K562 (cell line): ENCODE measurements around the gene LIN28B. TPM values are rescaled to one million over a fixed set of nuclear protein-coding genes. Genes with fewer than 3 reads are reported as not detected.

Experiments used
- ARID2 ChIP-seq: fragments of 450-650 bp; IDR thresholded peaks from 2 replicates; pipeline ENCODE4 v1.6.1; 2017; ENCODE audit warnings: antibody characterized with exemption, mild to moderate bottlenecking
- ARID3A ChIP-seq: IDR thresholded peaks from 2 replicates; pipeline ENCODE4 v1.6.1; 2012; ENCODE audit warnings: low read depth, low read length, improper control_type of control experiment, borderline replicate concordance
- CREM ChIP-seq: IDR thresholded peaks from 2 replicates; pipeline ENCODE4 v1.6.1; 2014; ENCODE audit warnings: antibody characterized with exemption, low read depth
- CUX1 ChIP-seq: fragments of 200-800 bp; sonication (Bioruptor generic); IDR thresholded peaks from 2 replicates; pipeline ENCODE4 v1.6.1; 2016; ENCODE audit warnings: missing genetic modification characterization, missing compliant biosample characterization
- DACH1 ChIP-seq: fragments of 450-650 bp; IDR thresholded peaks from 2 replicates; pipeline ENCODE4 v1.6.1; 2018; ENCODE audit not compliant: partially characterized antibody
- GATA2 ChIP-seq: sonication (generic); formaldehyde crosslinking; IDR thresholded peaks from 2 replicates; pipeline ENCODE4 v1.4.0; 2020; ENCODE audit warnings: mild to moderate bottlenecking, missing genetic modification reagents
- HBP1 ChIP-seq: fragments of 450-650 bp; formaldehyde crosslinking; IDR thresholded peaks from 2 replicates; pipeline ENCODE4 v1.4.0; 2022; ENCODE audit warnings: missing genetic modification characterization
- NFATC3 ChIP-seq: fragments of 450-650 bp; IDR thresholded peaks from 2 replicates; pipeline ENCODE4 v1.6.1; 2017; ENCODE audit warnings: mild to moderate bottlenecking
- SIN3B ChIP-seq: fragments of 450-650 bp; IDR thresholded peaks from 2 replicates; pipeline ENCODE4 v1.6.1; 2017; ENCODE audit warnings: low read depth, mild to moderate bottlenecking, moderate library complexity
- SRSF1 ChIP-seq: fragments of 200-400 bp; formaldehyde crosslinking; IDR thresholded peaks from 2 replicates; pipeline ENCODE4 v1.6.1; 2017; ENCODE audit warnings: mild to moderate bottlenecking, low read depth, low read length, moderate library complexity
- XRCC4 ChIP-seq: IDR thresholded peaks from one replicate; pipeline ENCODE4 v1.6.1; 2011; ENCODE audit not compliant: insufficient read depth, insufficient read length; ENCODE audit errors: extremely low read depth
- YY1 ChIP-seq, 3 experiments: IDR thresholded peaks; 2 replicates each; pipeline ENCODE4 v1.6.1; 2011; ENCODE audit warnings: low read length in 2 of 3, mild to moderate bottlenecking in 2 of 3, moderate library complexity in 2 of 3, borderline replicate concordance in 1 of 3, control low read depth in 1 of 3, low read depth in 1 of 3; ENCODE audit not compliant: insufficient read depth in 3 of 3, insufficient replicate concordance in 2 of 3, control insufficient read depth in 1 of 3, insufficient read length in 1 of 3; ENCODE audit errors: extremely low read depth in 1 of 3
- ZNF175 ChIP-seq: fragments of 200-800 bp; sonication (Bioruptor generic); IDR thresholded peaks from 2 replicates; pipeline ENCODE4 v1.6.1; 2016; ENCODE audit warnings: low read depth, mild to moderate bottlenecking, missing genetic modification characterization, missing compliant biosample characterization
- polyA plus RNA-seq, 8 experiments: library from polyadenylated mRNA; depleted of rRNA in 4 of 8; stranded (reverse) in 5 of 8; unstranded in 3 of 8; fragments of >200 nt; fragmentation: Nextera tagmentation in 2 of 8; fragmentation: Illumina TruSeq in 1 of 8; extraction: Ambion mirVana in 2 of 8; extraction: Trizol in 1 of 8; gene quantifications; 2 replicates each; pipeline versions ENCODE4 v1.2.1 to v1.2.3, GENCODE V29; 2011 to 2014; ENCODE audit warnings: inconsistent platforms in 1 of 8, missing spikeins in 1 of 8
- total RNA-seq, 7 experiments: library from RNA; depleted of rRNA in 6 of 7; stranded (reverse); fragments of >200 nt in 6 of 7; fragmentation: Illumina TruSeq in 2 of 7; extraction: Trizol in 2 of 7; gene quantifications; 2 replicates each; pipeline versions ENCODE4 v1.2.1 to v1.2.3, GENCODE V29; 2011 to 2021; ENCODE audit warnings: low replicate concordance in 1 of 7
- TF ChIP-seq, protein P1 (sequence below): fragments of 150-350 bp; conservative IDR thresholded peaks from 2 replicates; pipeline ENCODE4 v1.6.1; 2014; ENCODE audit warnings: low read length

Gene LIN28B
- total and polyA plus RNA-seq, 9 of the 15 experiments (the other 6 are each of a cell fraction or from before 2014, with no cell fraction given): 20.9 to 77.3 (median 42.1) TPM

GRCh38 chr6:104957301-104958177 lies 632 bp downstream of the LIN28B start (continued):
- TF ChIP-seq ARID3A (peak; percentile 92), GATA2 (CRISPR knock-in tag) (no peak), NFATC3 (0 out of 2 replicates have a peak, but pooled peaks have one; percentile 40), SIN3B (no peak), YY1 (IDR thresholded peaks at IDR 0.05; ENCODE audit: borderline replicate concordance in 1 of 3, control insufficient read depth in 1 of 3, extremely low read depth in 1 of 3, insufficient read depth in 3 of 3, insufficient read length in 1 of 3, insufficient replicate concordance in 2 of 3, low read depth in 1 of 3, low read length in 2 of 3) (peak in 1 of 3 experiments; percentile 26), XRCC4 (no peak), HBP1 (CRISPR knock-in tag) (no peak), CREM (0 out of 2 replicates have a peak, but pooled peaks have one; percentile 14), CUX1 (CRISPR knock-in tag) (0 out of 2 replicates have a peak, but pooled peaks have one; percentile 35), DACH1 (no peak), SRSF1 (no peak), ARID2 (no peak), ZNF175 (CRISPR knock-in tag) (peak; percentile 41; the same call in 1 of the 2 replicates)
- TF ChIP-seq, protein P1, sequence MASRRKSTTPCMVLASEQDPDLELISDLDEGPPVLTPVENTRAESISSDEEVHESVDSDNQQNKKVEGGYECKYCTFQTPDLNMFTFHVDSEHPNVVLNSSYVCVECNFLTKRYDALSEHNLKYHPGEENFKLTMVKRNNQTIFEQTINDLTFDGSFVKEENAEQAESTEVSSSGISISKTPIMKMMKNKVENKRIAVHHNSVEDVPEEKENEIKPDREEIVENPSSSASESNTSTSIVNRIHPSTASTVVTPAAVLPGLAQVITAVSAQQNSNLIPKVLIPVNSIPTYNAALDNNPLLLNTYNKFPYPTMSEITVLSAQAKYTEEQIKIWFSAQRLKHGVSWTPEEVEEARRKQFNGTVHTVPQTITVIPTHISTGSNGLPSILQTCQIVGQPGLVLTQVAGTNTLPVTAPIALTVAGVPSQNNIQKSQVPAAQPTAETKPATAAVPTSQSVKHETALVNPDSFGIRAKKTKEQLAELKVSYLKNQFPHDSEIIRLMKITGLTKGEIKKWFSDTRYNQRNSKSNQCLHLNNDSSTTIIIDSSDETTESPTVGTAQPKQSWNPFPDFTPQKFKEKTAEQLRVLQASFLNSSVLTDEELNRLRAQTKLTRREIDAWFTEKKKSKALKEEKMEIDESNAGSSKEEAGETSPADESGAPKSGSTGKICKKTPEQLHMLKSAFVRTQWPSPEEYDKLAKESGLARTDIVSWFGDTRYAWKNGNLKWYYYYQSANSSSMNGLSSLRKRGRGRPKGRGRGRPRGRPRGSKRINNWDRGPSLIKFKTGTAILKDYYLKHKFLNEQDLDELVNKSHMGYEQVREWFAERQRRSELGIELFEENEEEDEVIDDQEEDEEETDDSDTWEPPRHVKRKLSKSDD: no peak
